Natural killer cell treated with Interleukin-12 subunit alpha and Interleukin-12 subunit beta and Interleukin-15 and Interleukin-18, amount 100 ng/mL, for 72 hours (primary cell): ENCODE results near the gene ATP6V1D. TPM values are rescaled to one million over a fixed set of nuclear protein-coding genes. Genes with fewer than 3 reads are reported as not detected.
A peak's percentile ranks its signal among the peaks of the same experiment; 100 is the strongest.
"Not testable (repeated sequence)": the region's sequence is repeated elsewhere in the genome, so short reads cannot be mapped to it uniquely, and the experiment has no call there.

Source experiments
- ATAC-seq, 2 donors: fragments of 150-1000 bp; cut with Tn5 transposase in 1 of 2; sonication (Bioruptor Pico), chemical (Tn5 transposase) in 1 of 2; 2 replicates each; pipeline ENCODE4 v1.10.0; 2021
- DNase-seq: peaks from one replicate; pipeline ENCODE4 v3.0.0; 2022; ENCODE audit warnings: low spot score
- H3K27ac Mint-ChIP-seq, 2 donors: 1 replicate in 1 of 2; 2 replicates in 1 of 2; pipeline ENCODE4 v1.8.0; 2022; ENCODE audit warnings: mixed read lengths in 2 of 2, mild to moderate bottlenecking in 1 of 2, moderate library complexity in 1 of 2
- H3K27me3 Mint-ChIP-seq, 2 donors: 1 replicate in 1 of 2; 2 replicates in 1 of 2; pipeline ENCODE4 v1.8.0; 2022; ENCODE audit warnings: mixed read lengths in 2 of 2
- H3K36me3 Mint-ChIP-seq: one replicate; pipeline ENCODE4 v1.8.0; 2022; ENCODE audit warnings: mixed read lengths
- H3K4me1 Mint-ChIP-seq, 2 donors: 1 replicate in 1 of 2; 2 replicates in 1 of 2; pipeline ENCODE4 v1.8.0; 2022; ENCODE audit warnings: low read depth in 2 of 2, mixed read lengths in 2 of 2, mild to moderate bottlenecking in 1 of 2
- H3K4me3 Mint-ChIP-seq: one replicate; pipeline ENCODE4 v1.8.0; 2022; ENCODE audit warnings: mixed read lengths
- H3K9me3 Mint-ChIP-seq: 2 replicates; pipeline ENCODE4 v1.8.0; 2022; ENCODE audit warnings: mixed read lengths
- total RNA-seq, 2 donors: library from RNA; stranded (reverse); gene quantifications; one replicate each; pipeline ENCODE4 v1.2.3, GENCODE V29; 2022

ATP6V1D gene
- total RNA-seq, 2 donors from 2014 or later: 36.5 to 40.6 TPM

GRCh38 chr14:67357186-67357968 lies 2.2 kb downstream of the ATP6V1D start:
- H3K4me1 Mint-ChIP-seq: peaks cover 27 to 34% of the 10 kb centered on the region in 2 donors
- H3K9me3 Mint-ChIP-seq: no peaks in the 10 kb centered on the region
- H3K27me3 Mint-ChIP-seq: no peaks in the 10 kb centered on the region
- no peaks in the 10 kb centered on the region for H3K36me3 Mint-ChIP-seq
- ATAC-seq (no peak), DNase-seq (no peak)
- peak overlapping the region; percentile 97 for H3K4me3 Mint-ChIP-seq
- no peak overlapping the region for H3K27ac Mint-ChIP-seq

- Mint-ChIP-seq H3K27me3 (no peaks in the 10 kb centered on the region), H3K4me3 (no peak overlapping the region), H3K27ac (no peak overlapping the region), H3K36me3 (peaks cover 9% of the 10 kb centered on the region), H3K9me3 (no peaks in the 10 kb centered on the region), H3K4me1 (peaks cover 0 to 5% of the 10 kb centered on the region in 2 donors)
- DNase-seq (no peak), ATAC-seq (no peak)
Observed at GRCh38 chr14:67352055-67352454, 7.5 kb downstream of the ATP6V1D start.

- DNase-seq: no peak
- no peak overlapping the region for H3K4me3 Mint-ChIP-seq
- no peaks in the 10 kb centered on the region for H3K27me3 Mint-ChIP-seq
- ATAC-seq: no peak
- H3K27ac Mint-ChIP-seq: no peak overlapping the region
- H3K9me3 Mint-ChIP-seq: no peaks in the 10 kb centered on the region
- no peaks in the 10 kb centered on the region for H3K4me1 Mint-ChIP-seq
- peaks cover 14% of the 10 kb centered on the region for H3K36me3 Mint-ChIP-seq
Observed at GRCh38 chr14:67345583-67345982, 14.0 kb downstream of the ATP6V1D start.

- Mint-ChIP-seq H3K27ac (no peak overlapping the region), H3K4me3 (no peak overlapping the region), H3K9me3 (no peaks in the 10 kb centered on the region), H3K36me3 (peaks cover 5% of the 10 kb centered on the region), H3K4me1 (no peaks in the 10 kb centered on the region), H3K27me3 (no peaks in the 10 kb centered on the region)
- ATAC-seq (no peak), DNase-seq (no peak)
Observed at GRCh38 chr14:67343601-67344230, 15.9 kb downstream of the ATP6V1D start.

- DNase-seq, H3K4me3 Mint-ChIP-seq, H3K27ac Mint-ChIP-seq, ATAC-seq, H3K27me3 Mint-ChIP-seq, H3K36me3 Mint-ChIP-seq, H3K9me3 Mint-ChIP-seq, H3K4me1 Mint-ChIP-seq: not testable (repeated sequence)
Observed at GRCh38 chr14:67341231-67341630, 18.4 kb downstream of the ATP6V1D start.

- no peaks in the 10 kb centered on the region for H3K27me3 Mint-ChIP-seq
- ATAC-seq (no peak), DNase-seq (no peak)
- H3K27ac Mint-ChIP-seq: no peak overlapping the region
- no peaks in the 10 kb centered on the region for H3K4me1 Mint-ChIP-seq
- no peaks in the 10 kb centered on the region for H3K9me3 Mint-ChIP-seq
- peaks cover 7% of the 10 kb centered on the region for H3K36me3 Mint-ChIP-seq
- no peak overlapping the region for H3K4me3 Mint-ChIP-seq
Observed at GRCh38 chr14:67335781-67336180, 23.8 kb downstream of the ATP6V1D start.

- no peak for DNase-seq
- no peaks in the 10 kb centered on the region for H3K9me3 Mint-ChIP-seq
- no peak overlapping the region for H3K4me3 Mint-ChIP-seq
- H3K27me3 Mint-ChIP-seq: no peaks in the 10 kb centered on the region
- no peak overlapping the region for H3K27ac Mint-ChIP-seq
- H3K4me1 Mint-ChIP-seq: no peaks in the 10 kb centered on the region
- peaks cover 11% of the 10 kb centered on the region for H3K36me3 Mint-ChIP-seq
- no peak for ATAC-seq
Observed at GRCh38 chr14:67332468-67332867, 27.1 kb downstream of the ATP6V1D start.

- Mint-ChIP-seq H3K27ac (no peak overlapping the region), H3K4me3 (no peak overlapping the region), H3K36me3 (peaks cover 11% of the 10 kb centered on the region), H3K9me3 (no peaks in the 10 kb centered on the region), H3K4me1 (no peaks in the 10 kb centered on the region), H3K27me3 (no peaks in the 10 kb centered on the region)
- DNase-seq (no peak), ATAC-seq (no peak)
Observed at GRCh38 chr14:67331368-67332125, 28.1 kb downstream of the ATP6V1D start.

GRCh38 chr14:67329666-67330065 lies 29.9 kb downstream of the ATP6V1D start:
- not testable (repeated sequence) for H3K4me1 Mint-ChIP-seq, H3K27me3 Mint-ChIP-seq, ATAC-seq, H3K4me3 Mint-ChIP-seq, H3K9me3 Mint-ChIP-seq, H3K27ac Mint-ChIP-seq, DNase-seq
- H3K36me3 Mint-ChIP-seq: peaks cover 11% of the 10 kb centered on the region

GRCh38 chr14:67319142-67319541 lies 40.5 kb downstream of the ATP6V1D start:
- H3K27ac Mint-ChIP-seq: no peak overlapping the region
- no peaks in the 10 kb centered on the region for H3K36me3 Mint-ChIP-seq
- no peak for ATAC-seq
- H3K4me1 Mint-ChIP-seq: no peaks in the 10 kb centered on the region
- no peak overlapping the region for H3K4me3 Mint-ChIP-seq
- H3K27me3 Mint-ChIP-seq: no peaks in the 10 kb centered on the region
- no peak for DNase-seq
- H3K9me3 Mint-ChIP-seq: no peaks in the 10 kb centered on the region

GRCh38 chr14:67317822-67318221 lies 41.8 kb downstream of the ATP6V1D start:
- Mint-ChIP-seq H3K36me3 (no peaks in the 10 kb centered on the region), H3K4me3 (no peak overlapping the region), H3K27me3 (no peaks in the 10 kb centered on the region), H3K4me1 (no peaks in the 10 kb centered on the region), H3K27ac (no peak overlapping the region), H3K9me3 (no peaks in the 10 kb centered on the region)
- ATAC-seq: no peak
- no peak for DNase-seq

- H3K4me3 Mint-ChIP-seq: no peak overlapping the region
- H3K27me3 Mint-ChIP-seq: no peaks in the 10 kb centered on the region
- ATAC-seq: no peak
- H3K4me1 Mint-ChIP-seq: no peaks in the 10 kb centered on the region
- H3K9me3 Mint-ChIP-seq: no peaks in the 10 kb centered on the region
- no peak for DNase-seq
- H3K27ac Mint-ChIP-seq: no peak overlapping the region
- H3K36me3 Mint-ChIP-seq: no peaks in the 10 kb centered on the region
Observed at GRCh38 chr14:67313153-67313552, 46.5 kb downstream of the ATP6V1D start.

- H3K36me3 Mint-ChIP-seq: no peaks in the 10 kb centered on the region
Observed at GRCh38 chr14:67311868-67312267, 47.7 kb downstream of the ATP6V1D start.

More at GRCh38 chr14:67311868-67312267, 47.7 kb downstream of the ATP6V1D start:
- no peak overlapping the region for H3K4me3 Mint-ChIP-seq
- no peak overlapping the region for H3K27ac Mint-ChIP-seq
- DNase-seq: no peak
- no peaks in the 10 kb centered on the region for H3K27me3 Mint-ChIP-seq
- ATAC-seq: no peak
- H3K4me1 Mint-ChIP-seq: no peaks in the 10 kb centered on the region
- H3K9me3 Mint-ChIP-seq: no peaks in the 10 kb centered on the region
